ENCODE measurements around the gene FTSJ3. TPM values are rescaled to one million over a fixed set of nuclear protein-coding genes. Genes with fewer than 3 reads are reported as not detected.

Gene FTSJ3
- total RNA-seq, 1 experiment from 2014 or later = 36.9 TPM

- intact Hi-C loops (cut with micrococcal nuclease; ENCODE audit: unreplicated experiment) = no loop called here
- Histone ChIP-seq H3K36me3 (ENCODE audit: low read depth) (peaks cover 72% of the 10 kb centered on the region), H3K27me3 (ENCODE audit: insufficient read depth, low read depth) (no peaks in the 10 kb centered on the region), H3K4me1 (replicated peaks; ENCODE audit: insufficient read depth) (no peaks in the 10 kb centered on the region), H3K9me3 (ENCODE audit: insufficient read depth, low read depth) (no peaks in the 10 kb centered on the region), H4K20me1 (ENCODE audit: insufficient read depth) (peaks cover 49% of the 10 kb centered on the region), H3K4me3 (no peak overlapping the region), H3K4me2 (no peak overlapping the region), H3K27ac (no peak overlapping the region), H3K79me2 (ENCODE audit: low read depth) (0 out of 2 replicates have a peak, but pooled peaks cover 6% of the 10 kb centered on the region), H2AFZ (no peak overlapping the region), H3F3A (ENCODE audit: insufficient read depth, low read depth) (peaks cover 75% of the 10 kb centered on the region), H3K9me2 (ENCODE audit: insufficient read depth) (no peaks in the 10 kb centered on the region)
- TF ChIP-seq EZH2 (IDR thresholded peaks at IDR 0.05; ENCODE audit: low read depth) = no peak
- TF ChIP-seq CTCF (conservative IDR thresholded peaks at IDR 0.05) = no peak
- BruUV-seq (replicated peaks) = TSS peak; percentile 69
- POLR2A ChIA-PET (ENCODE audit: unreplicated experiment) = interaction anchor here (0.6 kb wide), 1 partner anchor 13 kb away, joined by 3 read pairs; no protein-coding TSS in a partner anchor
- CTCF ChIA-PET = no interaction called here
- DNase-seq = no peak
Measured at GRCh38 chr17:63817736-63818385, 9.6 kb downstream of the FTSJ3 start.

- H3K4me3 ChIP-seq = no peak overlapping the region
- peaks cover 70% of the 10 kb centered on the region for H3K36me3 ChIP-seq (ENCODE audit: low read depth)
- no peak overlapping the region for H3K4me2 ChIP-seq
- H3F3A ChIP-seq (ENCODE audit: insufficient read depth, low read depth) = peaks cover 67% of the 10 kb centered on the region
- no peak for DNase-seq
- peaks cover 40% of the 10 kb centered on the region for H4K20me1 ChIP-seq (ENCODE audit: insufficient read depth)
- no peaks in the 10 kb centered on the region for H3K9me2 ChIP-seq (ENCODE audit: insufficient read depth)
- no peaks in the 10 kb centered on the region for H3K27me3 ChIP-seq (ENCODE audit: insufficient read depth, low read depth)
- H3K27ac ChIP-seq = peak overlapping the region; percentile 14; the same call in 1 of the 2 replicates
- CTCF ChIA-PET = no interaction called here
- no TSS peak for BruUV-seq (replicated peaks)
- intact Hi-C loops (cut with micrococcal nuclease; ENCODE audit: unreplicated experiment) = no loop called here
- no peaks in the 10 kb centered on the region for H3K9me3 ChIP-seq (ENCODE audit: insufficient read depth, low read depth)
- H3K4me1 ChIP-seq (replicated peaks; ENCODE audit: insufficient read depth) = no peaks in the 10 kb centered on the region
- TF ChIP-seq EZH2 (IDR thresholded peaks at IDR 0.05; ENCODE audit: low read depth) (no peak), CTCF (conservative IDR thresholded peaks at IDR 0.05) (no peak)
- H3K79me2 ChIP-seq (ENCODE audit: low read depth) = 0 out of 2 replicates have a peak, but pooled peaks cover 1% of the 10 kb centered on the region
- POLR2A ChIA-PET (ENCODE audit: unreplicated experiment) = interaction anchor here (0.7 kb wide), 1 partner anchor 640 kb away, joined by 4 read pairs; no protein-coding TSS in a partner anchor
- H2AFZ ChIP-seq = no peak overlapping the region
Measured at GRCh38 chr17:63816669-63817068, 10.8 kb downstream of the FTSJ3 start.

DNA sequence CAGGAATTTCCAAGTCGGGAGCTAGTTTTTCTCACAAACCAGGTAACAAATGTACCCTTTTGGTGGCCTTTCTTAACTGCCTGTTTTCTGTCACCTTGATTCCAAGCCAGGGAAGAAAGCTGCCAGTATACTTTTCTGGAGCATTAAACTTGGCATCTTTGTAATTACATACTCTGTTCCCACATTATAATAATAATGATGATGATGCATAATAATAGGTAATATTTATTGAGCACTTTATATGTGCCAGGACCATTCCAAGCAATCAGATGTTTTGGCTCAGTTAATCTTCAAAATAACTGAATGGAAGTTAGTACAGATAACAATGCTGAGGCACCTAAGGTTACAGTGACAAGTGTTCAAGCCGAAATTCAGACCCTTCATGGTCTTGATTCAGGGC, 11.3 kb downstream of the FTSJ3 start:
- intact Hi-C loops (cut with micrococcal nuclease; ENCODE audit: unreplicated experiment) = no loop called here
- H3K4me1 ChIP-seq (replicated peaks; ENCODE audit: insufficient read depth) = no peaks in the 10 kb centered on the region
- no peak overlapping the region for H2AFZ ChIP-seq
- TF ChIP-seq CTCF (conservative IDR thresholded peaks at IDR 0.05) = no peak
- TF ChIP-seq EZH2 (IDR thresholded peaks at IDR 0.05; ENCODE audit: low read depth) = no peak
- POLR2A ChIA-PET (ENCODE audit: unreplicated experiment) = interaction anchor here (0.7 kb wide), 1 partner anchor 640 kb away, joined by 4 read pairs; no protein-coding TSS in a partner anchor
- CTCF ChIA-PET = no interaction called here
- H3K36me3 ChIP-seq (ENCODE audit: low read depth) = peaks cover 70% of the 10 kb centered on the region
- no peak for DNase-seq
- H3K27ac ChIP-seq = peak overlapping the region; percentile 14; the same call in 1 of the 2 replicates
- no peak overlapping the region for H3K4me2 ChIP-seq
- BruUV-seq (replicated peaks) = no TSS peak
- no peaks in the 10 kb centered on the region for H3K9me3 ChIP-seq (ENCODE audit: insufficient read depth, low read depth)
- no peaks in the 10 kb centered on the region for H3K79me2 ChIP-seq (ENCODE audit: low read depth)
- H3K27me3 ChIP-seq (ENCODE audit: insufficient read depth, low read depth) = no peaks in the 10 kb centered on the region
- H3F3A ChIP-seq (ENCODE audit: insufficient read depth, low read depth) = peaks cover 69% of the 10 kb centered on the region
- H3K4me3 ChIP-seq = no peak overlapping the region
- peaks cover 34% of the 10 kb centered on the region for H4K20me1 ChIP-seq (ENCODE audit: insufficient read depth)
- no peaks in the 10 kb centered on the region for H3K9me2 ChIP-seq (ENCODE audit: insufficient read depth)

Data from PC-9 (cell line).